T47D (cell line): ENCODE data around the gene U2SURP.

ENCODE experiments used
- DNase-seq, 2 experiments: peaks; one replicate each; pipeline versions ENCODE4 v3.0.0 to v3.0.0-alpha.2; 2011 to 2012; ENCODE audit warnings: low read depth in 1 of 2, low spot score in 1 of 2
- JUND ChIP-seq: IDR thresholded peaks from 2 replicates; pipeline ENCODE4 v1.6.1; 2012; ENCODE audit warnings: low read depth
- in situ Hi-C: cut with HindIII; loops from 2 replicates; pipeline ENCODE4 v1.10.0; 2016; ENCODE audit warnings: low sequenced_read_pairs, low pct_unique_long_range_greater_than_20kb

The U2SURP gene

DNA sequence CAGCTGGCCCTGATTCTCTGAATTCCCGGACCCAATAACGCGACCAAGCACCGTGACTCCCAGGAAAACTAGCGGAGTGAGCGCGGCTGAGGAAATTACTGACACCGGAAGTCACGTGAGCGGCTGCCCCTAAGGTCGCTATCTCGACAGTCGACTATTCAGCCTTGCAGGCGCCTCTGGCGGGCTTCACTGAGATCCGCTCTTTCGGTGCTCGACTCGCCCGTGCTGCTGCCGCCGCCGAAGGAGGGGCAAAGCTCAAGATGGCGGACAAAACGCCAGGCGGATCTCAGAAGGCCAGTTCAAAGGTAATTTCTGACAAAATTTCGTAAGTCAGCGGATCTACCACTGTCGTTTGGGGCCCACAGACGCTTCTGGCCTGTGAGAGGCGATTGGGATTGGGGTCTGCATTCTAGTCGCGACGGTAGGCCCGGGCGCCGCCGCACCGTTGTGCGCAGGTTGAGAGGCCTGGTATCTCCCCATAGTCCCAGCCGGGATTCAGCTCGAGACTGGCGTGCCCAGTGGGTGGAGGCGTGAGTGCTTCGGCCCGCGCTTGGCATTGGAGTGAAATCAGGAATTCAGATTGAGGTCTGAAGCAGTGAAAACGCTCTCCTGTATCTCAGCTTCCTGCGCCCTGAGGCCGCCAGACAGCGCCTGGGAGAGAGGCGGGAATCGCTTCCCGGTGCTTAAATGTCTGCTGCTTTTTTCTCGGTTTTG, at the start of gene U2SURP:
Gene U2SURP (plus strand): TSS at position 202 of the 714 bp plus-strand sequence. CDS start 59 bp downstream, at position 261.
- peak; percentile 82 to 99 for DNase-seq
- no peak for TF ChIP-seq JUND
- in situ Hi-C loops = no loop called here

DNA sequence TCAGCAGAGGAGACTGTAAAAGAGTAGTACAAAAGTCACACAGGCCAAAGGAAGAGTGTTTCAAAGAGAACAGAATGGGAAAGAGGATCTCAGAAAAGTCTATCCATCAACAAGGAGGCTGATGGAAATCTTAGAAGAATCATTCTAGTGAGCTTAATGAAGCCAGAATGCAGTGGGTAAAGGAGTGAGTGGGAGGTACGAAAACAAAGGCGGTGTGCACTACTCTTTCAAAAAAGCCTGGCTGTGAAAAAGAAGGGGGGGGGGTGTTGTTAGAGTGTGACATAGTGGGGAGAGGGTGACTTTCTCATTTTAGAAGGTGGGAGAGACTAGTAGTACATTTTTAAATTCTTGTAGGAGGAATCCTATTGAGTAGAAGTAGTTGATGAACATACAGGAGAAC, 49.6 kb upstream of the U2SURP start:
- no peak for TF ChIP-seq JUND
- in situ Hi-C loops = no loop called here
- no peak for DNase-seq

DNA sequence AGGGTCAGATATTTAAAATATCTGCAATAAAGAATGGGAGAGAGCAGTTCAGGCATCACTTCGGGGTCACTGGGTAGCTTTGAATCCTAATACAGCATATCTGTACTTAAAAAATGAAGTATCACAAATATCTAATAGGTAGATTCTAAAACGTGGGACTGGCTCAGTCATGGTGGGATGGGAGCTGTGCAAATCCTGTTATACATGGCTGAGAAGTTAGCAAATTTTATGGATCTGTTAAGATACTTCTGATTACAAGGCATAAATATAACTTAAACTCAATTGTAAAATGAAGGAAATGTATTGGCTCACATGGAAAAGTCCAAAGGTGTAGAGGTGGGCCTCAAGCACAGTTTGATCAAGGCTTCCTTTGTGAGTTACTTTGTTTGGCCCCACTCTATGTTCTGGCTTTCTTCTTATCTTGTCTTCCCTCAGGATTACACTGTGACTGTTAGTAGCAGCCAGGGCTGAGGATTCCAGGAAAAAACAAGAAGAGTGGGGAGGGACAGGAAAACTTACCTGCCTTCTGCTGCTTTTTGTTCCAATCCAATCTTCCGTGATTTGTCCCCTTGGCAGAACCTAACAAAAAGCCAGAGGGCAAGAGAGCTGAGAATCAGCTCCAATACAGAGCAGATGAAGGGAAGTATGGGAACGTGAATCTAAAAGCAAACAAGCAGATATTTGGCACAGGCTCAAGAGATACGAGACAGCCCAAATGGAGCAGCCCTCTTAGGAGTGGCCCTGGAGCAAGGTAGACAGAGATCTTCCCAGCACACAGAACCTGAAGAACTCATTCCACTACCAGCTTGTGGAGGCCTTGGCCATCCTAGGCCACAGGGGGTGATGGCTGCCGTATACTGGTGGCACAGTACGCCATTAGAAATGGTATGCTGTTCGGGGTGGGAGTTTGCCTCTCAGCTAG, 48.8 kb upstream of the U2SURP start:
- no peak for TF ChIP-seq JUND
- in situ Hi-C loops = no loop called here
- DNase-seq = no peak

DNA sequence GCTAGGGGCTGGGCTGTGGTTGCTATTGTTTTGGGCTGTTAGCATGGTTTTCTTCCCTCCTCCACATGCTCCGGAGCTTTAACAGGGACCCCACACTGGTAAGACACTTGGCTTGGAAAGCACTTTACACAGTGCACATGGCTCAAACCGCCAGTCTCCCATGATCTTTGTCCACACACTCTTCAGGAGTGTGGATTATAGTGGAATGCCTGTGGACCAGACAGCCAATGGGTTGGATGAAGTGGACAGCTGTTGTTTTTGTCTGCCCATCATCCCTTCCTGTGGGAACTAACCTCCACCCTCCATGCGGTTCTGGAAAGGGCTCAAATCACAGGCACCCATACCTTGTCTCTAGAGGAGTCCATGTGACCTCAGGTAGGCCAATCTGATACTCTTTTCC, 47.9 kb upstream of the U2SURP start:
- DNase-seq = no peak
- TF ChIP-seq JUND = no peak
- in situ Hi-C loops = no loop called here

DNA sequence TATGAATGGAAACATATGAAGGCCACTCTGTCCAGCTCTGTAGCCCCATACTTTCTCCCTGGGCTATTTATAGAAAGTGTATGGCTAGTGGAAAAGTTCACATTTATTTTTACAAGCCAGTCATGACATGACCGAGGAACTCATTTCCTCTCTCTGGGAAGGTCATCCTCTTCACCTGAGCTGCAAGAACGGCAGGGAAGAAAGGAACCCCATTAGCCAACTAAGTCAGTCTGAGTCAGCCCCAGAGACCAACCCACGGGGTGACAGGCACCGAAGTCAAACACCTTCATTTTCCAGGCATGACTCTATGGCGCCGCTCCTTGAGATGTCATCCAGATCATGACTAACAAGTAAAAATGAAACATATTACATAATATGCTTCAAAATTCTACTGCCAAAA, 42.7 kb upstream of the U2SURP start:
- in situ Hi-C loops = no loop called here
- no peak for TF ChIP-seq JUND
- no peak for DNase-seq

DNA sequence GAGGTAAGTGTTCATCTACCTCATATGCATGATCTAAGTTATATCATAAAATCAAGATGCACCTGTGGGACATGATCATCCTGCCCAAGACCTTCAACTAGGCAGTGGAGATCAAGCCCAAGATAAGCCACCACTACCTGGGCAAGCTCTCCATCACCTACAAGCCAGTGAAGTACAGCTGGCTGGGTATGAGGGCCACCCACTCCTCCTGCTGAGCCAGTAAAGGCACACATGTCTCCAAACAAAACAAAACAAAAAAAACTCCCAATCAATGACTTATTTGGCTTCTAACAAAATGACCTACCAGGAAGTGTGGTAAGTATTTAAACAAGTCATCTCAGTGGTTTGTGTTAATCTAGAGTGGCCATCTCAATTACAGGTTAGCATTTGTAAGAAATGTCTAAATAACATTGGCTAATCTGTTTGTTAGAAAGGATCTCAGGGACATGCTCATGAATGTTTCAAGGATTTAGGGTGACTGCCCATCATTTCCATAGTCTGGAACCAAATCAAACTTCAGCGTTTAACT, 41.0 kb upstream of the U2SURP start:
- in situ Hi-C loops = no loop called here
- TF ChIP-seq JUND = no peak
- DNase-seq = no peak

DNA sequence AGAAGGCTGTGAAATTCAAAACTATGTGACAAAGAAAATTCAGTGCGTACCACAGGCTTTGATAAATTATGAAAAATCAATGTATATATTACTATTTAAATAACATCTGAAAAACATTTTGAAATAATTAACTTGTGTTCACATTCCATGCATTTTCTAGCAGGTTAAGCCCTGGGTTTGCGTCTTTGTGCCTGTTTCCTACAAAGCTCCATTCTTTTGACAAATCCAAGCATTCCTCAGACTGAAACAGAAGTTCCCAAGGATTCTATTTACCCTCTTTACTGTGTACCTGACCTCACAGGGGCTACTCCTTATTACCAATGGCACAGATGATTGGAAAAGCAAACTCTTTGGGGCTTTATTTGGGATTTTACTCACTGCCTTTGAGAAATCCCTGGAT, 39.8 kb upstream of the U2SURP start:
- TF ChIP-seq JUND = no peak
- in situ Hi-C loops = no loop called here

DNA sequence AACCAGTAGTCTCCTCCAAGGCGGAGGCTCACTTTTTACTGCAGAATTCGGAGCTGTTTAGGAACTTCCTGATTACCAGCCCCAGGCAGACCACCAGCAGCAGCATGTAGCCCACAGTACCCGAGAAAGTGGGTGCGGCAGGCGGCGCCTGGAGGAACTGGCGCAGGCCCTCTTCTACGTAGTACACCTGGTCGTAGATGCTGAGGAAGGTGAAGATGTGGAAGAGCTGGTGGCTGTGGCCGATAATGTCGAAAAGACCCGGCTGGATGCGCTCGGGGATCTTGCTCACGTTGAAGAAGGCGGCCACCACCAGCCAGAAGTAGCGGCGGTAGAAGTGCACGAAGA, 39.2 kb upstream of the U2SURP start:
- TF ChIP-seq JUND = no peak
- no peak for DNase-seq
- in situ Hi-C loops = no loop called here

More for the DNA sequence above, 39.8 kb upstream of the U2SURP start:
- DNase-seq = no peak

DNA sequence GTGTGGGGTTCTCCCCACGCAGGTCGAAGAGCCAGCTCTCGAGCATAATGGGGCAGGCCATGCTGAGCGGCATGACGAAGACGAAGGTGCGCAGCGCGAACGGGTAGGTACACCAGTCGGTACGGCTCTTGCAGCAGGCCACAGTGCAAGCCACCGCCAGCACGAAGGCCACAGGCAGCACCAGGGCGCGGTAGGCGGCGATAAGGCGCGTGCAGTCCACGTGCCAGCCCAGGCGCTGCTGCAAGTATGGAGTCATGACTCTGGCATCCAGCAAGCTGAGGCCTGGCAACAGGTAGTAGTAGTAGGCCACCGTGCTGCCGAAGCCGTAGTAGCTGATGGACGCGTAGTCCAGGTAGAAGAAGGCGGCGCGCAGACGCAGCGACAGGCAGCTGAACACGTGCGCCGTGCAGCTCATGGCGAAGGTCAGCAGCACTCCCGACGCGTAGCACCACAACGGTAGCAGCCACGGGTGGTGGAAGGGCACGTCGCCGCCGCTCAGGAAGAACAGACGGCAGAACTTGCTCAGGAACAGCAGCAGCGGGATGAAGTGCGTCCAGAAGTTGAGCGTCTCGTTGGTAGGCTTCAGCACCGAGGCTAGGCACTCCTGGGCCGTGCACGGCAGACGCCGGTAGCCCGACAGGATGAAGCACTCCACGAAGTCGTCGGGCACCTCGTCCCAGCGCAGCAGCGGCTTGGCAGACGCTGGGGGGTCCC, 38.7 kb upstream of the U2SURP start:
- TF ChIP-seq JUND = no peak
- DNase-seq = no peak
- in situ Hi-C loops = no loop called here

DNA sequence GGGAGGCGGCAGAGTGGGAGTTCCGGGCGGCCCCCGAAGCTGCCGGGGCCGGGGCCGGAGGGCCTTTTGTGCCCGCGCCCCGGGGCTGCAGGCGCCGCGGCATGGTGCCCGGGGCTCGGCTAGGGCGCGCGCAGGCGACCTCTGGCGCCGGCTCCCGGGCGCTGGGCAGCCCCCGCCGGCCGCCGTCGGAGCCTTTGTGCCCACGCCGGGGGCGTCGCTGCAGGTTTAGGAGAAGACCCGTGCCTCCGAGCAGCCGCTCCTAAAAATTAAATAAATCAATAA, 38.2 kb upstream of the U2SURP start:
- DNase-seq = no peak
- no peak for TF ChIP-seq JUND
- in situ Hi-C loops = no loop called here

DNA sequence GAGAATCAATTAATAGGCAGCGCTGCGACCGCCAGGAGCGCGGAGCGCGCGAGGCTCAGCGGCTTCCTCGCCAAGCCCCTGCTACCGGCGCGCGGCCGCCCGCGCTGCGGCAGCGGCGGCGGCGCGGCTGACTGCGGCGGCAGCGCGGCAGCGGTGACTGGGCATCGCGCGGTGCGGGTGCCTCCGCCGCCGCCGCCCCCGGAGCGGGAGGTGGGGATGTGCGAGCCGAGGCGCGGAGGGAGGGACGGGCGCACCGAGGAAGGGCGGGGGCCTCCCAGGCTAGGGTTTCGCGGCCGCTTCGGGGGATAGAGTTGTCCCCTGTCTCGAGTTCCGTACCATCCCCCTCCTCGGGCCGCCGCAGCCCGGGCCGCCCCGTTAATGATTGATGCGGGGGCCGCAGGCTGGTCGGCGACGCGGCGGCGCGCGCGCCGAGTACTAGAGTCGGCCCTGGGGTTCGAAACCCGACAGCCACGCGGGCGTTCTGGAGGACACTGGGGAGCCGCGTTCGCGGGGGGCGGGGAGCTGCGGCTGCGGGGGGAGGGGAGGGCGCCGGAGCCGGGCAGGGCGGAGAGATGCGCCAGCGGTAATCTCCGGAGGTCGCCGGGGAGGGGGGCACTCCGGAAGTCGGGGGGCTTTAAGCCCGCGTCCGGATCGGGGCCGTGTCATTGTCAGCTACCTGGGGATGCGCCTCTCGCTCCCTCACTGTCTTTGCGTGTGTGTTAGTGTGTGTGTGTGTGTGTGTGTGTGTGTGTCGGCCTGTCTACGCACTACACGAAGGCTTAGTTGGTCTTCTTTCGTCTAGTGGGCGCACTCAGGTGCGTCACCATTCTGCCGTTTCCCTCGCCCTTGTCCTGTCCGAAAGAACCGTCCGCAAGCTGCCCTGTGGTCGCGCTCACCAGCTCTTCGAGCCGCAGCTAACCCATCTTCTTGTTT, 37.6 kb upstream of the U2SURP start, which contains the start of gene PAQR9:
Gene PAQR9 (minus strand): TSS at position 159 of the 933 bp plus-strand sequence. CDS start 338 bp downstream, outside the sequence.
- DNase-seq = no peak
- in situ Hi-C loops = no loop called here
- no peak for TF ChIP-seq JUND

DNA sequence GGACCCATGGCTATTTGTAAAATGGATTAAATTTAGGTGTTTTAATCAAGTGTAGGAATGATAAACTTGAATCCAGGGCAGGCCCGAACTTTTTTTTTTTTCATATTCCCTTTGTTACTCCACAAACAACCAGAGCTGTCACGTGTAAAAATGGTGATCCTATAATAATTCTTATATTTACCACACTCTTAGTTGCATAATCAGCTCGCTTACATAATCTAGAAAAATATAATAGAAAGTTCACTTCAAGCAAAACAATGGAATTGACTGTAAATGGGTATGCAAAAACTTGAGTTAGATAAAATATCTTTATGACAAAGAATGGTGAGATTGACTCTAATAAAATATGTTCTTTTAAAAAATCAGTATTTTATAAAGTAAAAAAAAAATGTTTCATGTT, 35.8 kb upstream of the U2SURP start:
- TF ChIP-seq JUND = no peak
- DNase-seq = no peak
- in situ Hi-C loops = no loop called here
